WTC11 (cell line): ENCODE data around the gene SELENOW. TPM values are rescaled to one million over a fixed set of nuclear protein-coding genes. Genes with fewer than 3 reads are reported as not detected.

Experiments used
- ATAC-seq: fragments of 200-7000 bp; cut with Tn5 transposase; 2 replicates; pipeline ENCODE4 v1.10.0; 2021; ENCODE audit warnings: mild to moderate bottlenecking, moderate library complexity
- CTCF ChIA-PET: fragments of 300-600 bp; sonication (Branson Sonifier 250); formaldehyde crosslinking; loops from one replicate; lab custom pipeline; 2021; ENCODE audit warnings: antibody characterized with exemption; lab: Charles Lee
- POLR2A ChIA-PET: fragments of 350-600 bp; sonication (Branson Sonifier 250); formaldehyde crosslinking; loops from one replicate; lab custom pipeline; 2021; ENCODE audit warnings: antibody characterized with exemption; lab: Charles Lee
- DNase-seq: peaks from one replicate; pipeline ENCODE4 v3.0.0; 2021; ENCODE audit warnings: low spot score
- H3K27ac Mint-ChIP-seq: 2 replicates; pipeline ENCODE4 v1.8.0; 2021; ENCODE audit warnings: mixed read lengths
- H3K27me3 Mint-ChIP-seq: 2 replicates; pipeline ENCODE4 v1.8.0; 2021; ENCODE audit warnings: low read depth, mild to moderate bottlenecking, moderate library complexity, mixed read lengths
- H3K36me3 Mint-ChIP-seq: 2 replicates; pipeline ENCODE4 v1.8.0; 2021; ENCODE audit warnings: mixed read lengths
- H3K4me1 Mint-ChIP-seq: 2 replicates; pipeline ENCODE4 v1.8.0; 2022; ENCODE audit warnings: mixed read lengths
- H3K4me3 Mint-ChIP-seq: 2 replicates; pipeline ENCODE4 v1.8.0; 2021; ENCODE audit warnings: mild to moderate bottlenecking, moderate library complexity, mixed read lengths
- H3K9me3 Mint-ChIP-seq: 2 replicates; pipeline ENCODE4 v1.8.0; 2021; ENCODE audit warnings: mixed read lengths
- ARID4B ChIP-seq: sonication (generic); formaldehyde crosslinking; IDR thresholded peaks from 2 replicates; pipeline ENCODE4 v1.8.0; 2023; ENCODE audit warnings: missing genetic modification reagents, mild to moderate bottlenecking, borderline replicate concordance
- ATF3 ChIP-seq: sonication (generic); formaldehyde crosslinking; conservative IDR thresholded peaks from 2 replicates; pipeline ENCODE4 v1.8.1; 2022; ENCODE audit warnings: mild to moderate bottlenecking, missing genetic modification reagents
- CTCF ChIP-seq: fragments of 200-600 bp; IDR thresholded peaks from 2 replicates; pipeline ENCODE4 v1.8.0; 2022; ENCODE audit warnings: antibody characterized with exemption
- HMGXB4 ChIP-seq: sonication (generic); formaldehyde crosslinking; IDR thresholded peaks from 2 replicates; pipeline ENCODE4 v1.8.1; 2023; ENCODE audit warnings: mild to moderate bottlenecking, moderate library complexity, missing genetic modification reagents
- IRF2 ChIP-seq: sonication (generic); formaldehyde crosslinking; IDR thresholded peaks from 2 replicates; pipeline ENCODE4 v1.8.0; 2022; ENCODE audit warnings: low read depth, missing genetic modification reagents, borderline replicate concordance
- JAZF1 ChIP-seq: fragments of 250-450 bp; sonication (Bioruptor Pico); IDR thresholded peaks from 2 replicates; pipeline ENCODE4 v1.9.0; 2021; ENCODE audit warnings: moderate library complexity, mild to moderate bottlenecking, inconsistent platforms
- NFYB ChIP-seq: sonication (generic); formaldehyde crosslinking; conservative IDR thresholded peaks from 2 replicates; pipeline ENCODE4 v1.8.0; 2022; ENCODE audit warnings: low read depth, missing genetic modification reagents
- SMAD3 ChIP-seq: sonication (generic); formaldehyde crosslinking; IDR thresholded peaks from 2 replicates; pipeline ENCODE4 v1.8.0; 2022; ENCODE audit warnings: missing genetic modification reagents, mild to moderate bottlenecking, borderline replicate concordance
- ZNF121 ChIP-seq: sonication (generic); formaldehyde crosslinking; IDR thresholded peaks from 2 replicates; pipeline ENCODE4 v1.8.0; 2023; ENCODE audit warnings: missing genetic modification reagents
- ZNF281 ChIP-seq: sonication (generic); formaldehyde crosslinking; IDR thresholded peaks from 2 replicates; pipeline ENCODE4 v1.8.0; 2023; ENCODE audit warnings: mild to moderate bottlenecking, missing genetic modification reagents
- ZNF423 ChIP-seq: fragments of 250-450 bp; sonication (Bioruptor Pico); IDR thresholded peaks from 2 replicates; pipeline ENCODE4 v2.1.2; 2022; ENCODE audit warnings: mild to moderate bottlenecking, moderate library complexity
- total RNA-seq: library from RNA; stranded (reverse); gene quantifications from 3 replicates; pipeline ENCODE4 v1.2.3, GENCODE V29; 2021
- TF ChIP-seq, protein P1 (sequence below): fragments of 250-450 bp; sonication (Bioruptor Pico); IDR thresholded peaks from 2 replicates; pipeline ENCODE4 v1.9.0; 2021; ENCODE audit warnings: mild to moderate bottlenecking, borderline replicate concordance
- TF ChIP-seq, protein P2 (sequence below): fragments of 250-450 bp; sonication (Bioruptor Pico); conservative IDR thresholded peaks from 2 replicates; pipeline ENCODE4 v1.9.0; 2021; ENCODE audit warnings: mild to moderate bottlenecking
- TF ChIP-seq, protein P3 (sequence below): sonication (generic); formaldehyde crosslinking; IDR thresholded peaks from 2 replicates; pipeline ENCODE4 v1.8.0; 2022; ENCODE audit warnings: mild to moderate bottlenecking, missing genetic modification reagents

Gene SELENOW
- total RNA-seq, 1 experiment from 2014 or later, result 391 TPM

DNA sequence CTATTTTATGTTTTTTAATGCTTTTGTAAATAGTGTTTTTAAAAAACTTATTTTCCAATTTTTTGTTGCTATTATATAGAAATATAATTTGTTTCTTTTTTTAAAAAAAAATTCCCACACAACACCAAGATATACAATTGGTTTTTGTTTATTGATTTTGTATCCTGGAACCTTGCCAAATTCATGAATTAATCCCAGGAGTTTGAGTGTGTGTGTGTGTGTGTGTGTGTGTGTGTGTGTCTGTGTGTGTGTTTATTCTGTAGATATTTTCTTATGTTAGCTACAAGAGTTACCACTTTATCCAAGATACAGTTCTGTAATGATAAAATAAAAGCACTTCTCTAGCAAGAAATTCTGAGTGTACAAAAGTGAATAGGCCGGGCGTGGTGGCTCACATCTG, 18.3 kb downstream of the SELENOW start (continued):
- TF ChIP-seq, protein P1, sequence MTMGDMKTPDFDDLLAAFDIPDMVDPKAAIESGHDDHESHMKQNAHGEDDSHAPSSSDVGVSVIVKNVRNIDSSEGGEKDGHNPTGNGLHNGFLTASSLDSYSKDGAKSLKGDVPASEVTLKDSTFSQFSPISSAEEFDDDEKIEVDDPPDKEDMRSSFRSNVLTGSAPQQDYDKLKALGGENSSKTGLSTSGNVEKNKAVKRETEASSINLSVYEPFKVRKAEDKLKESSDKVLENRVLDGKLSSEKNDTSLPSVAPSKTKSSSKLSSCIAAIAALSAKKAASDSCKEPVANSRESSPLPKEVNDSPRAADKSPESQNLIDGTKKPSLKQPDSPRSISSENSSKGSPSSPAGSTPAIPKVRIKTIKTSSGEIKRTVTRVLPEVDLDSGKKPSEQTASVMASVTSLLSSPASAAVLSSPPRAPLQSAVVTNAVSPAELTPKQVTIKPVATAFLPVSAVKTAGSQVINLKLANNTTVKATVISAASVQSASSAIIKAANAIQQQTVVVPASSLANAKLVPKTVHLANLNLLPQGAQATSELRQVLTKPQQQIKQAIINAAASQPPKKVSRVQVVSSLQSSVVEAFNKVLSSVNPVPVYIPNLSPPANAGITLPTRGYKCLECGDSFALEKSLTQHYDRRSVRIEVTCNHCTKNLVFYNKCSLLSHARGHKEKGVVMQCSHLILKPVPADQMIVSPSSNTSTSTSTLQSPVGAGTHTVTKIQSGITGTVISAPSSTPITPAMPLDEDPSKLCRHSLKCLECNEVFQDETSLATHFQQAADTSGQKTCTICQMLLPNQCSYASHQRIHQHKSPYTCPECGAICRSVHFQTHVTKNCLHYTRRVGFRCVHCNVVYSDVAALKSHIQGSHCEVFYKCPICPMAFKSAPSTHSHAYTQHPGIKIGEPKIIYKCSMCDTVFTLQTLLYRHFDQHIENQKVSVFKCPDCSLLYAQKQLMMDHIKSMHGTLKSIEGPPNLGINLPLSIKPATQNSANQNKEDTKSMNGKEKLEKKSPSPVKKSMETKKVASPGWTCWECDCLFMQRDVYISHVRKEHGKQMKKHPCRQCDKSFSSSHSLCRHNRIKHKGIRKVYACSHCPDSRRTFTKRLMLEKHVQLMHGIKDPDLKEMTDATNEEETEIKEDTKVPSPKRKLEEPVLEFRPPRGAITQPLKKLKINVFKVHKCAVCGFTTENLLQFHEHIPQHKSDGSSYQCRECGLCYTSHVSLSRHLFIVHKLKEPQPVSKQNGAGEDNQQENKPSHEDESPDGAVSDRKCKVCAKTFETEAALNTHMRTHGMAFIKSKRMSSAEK (CRISPR knock-in tag), result no peak
- TF ChIP-seq ATF3 (CRISPR knock-in tag), result no peak
- TF ChIP-seq ZNF121 (CRISPR knock-in tag), result no peak
- TF ChIP-seq ZNF281, result no peak
- TF ChIP-seq NFYB (CRISPR knock-in tag), result no peak
- no peak for TF ChIP-seq HMGXB4 (CRISPR knock-in tag)

DNA sequence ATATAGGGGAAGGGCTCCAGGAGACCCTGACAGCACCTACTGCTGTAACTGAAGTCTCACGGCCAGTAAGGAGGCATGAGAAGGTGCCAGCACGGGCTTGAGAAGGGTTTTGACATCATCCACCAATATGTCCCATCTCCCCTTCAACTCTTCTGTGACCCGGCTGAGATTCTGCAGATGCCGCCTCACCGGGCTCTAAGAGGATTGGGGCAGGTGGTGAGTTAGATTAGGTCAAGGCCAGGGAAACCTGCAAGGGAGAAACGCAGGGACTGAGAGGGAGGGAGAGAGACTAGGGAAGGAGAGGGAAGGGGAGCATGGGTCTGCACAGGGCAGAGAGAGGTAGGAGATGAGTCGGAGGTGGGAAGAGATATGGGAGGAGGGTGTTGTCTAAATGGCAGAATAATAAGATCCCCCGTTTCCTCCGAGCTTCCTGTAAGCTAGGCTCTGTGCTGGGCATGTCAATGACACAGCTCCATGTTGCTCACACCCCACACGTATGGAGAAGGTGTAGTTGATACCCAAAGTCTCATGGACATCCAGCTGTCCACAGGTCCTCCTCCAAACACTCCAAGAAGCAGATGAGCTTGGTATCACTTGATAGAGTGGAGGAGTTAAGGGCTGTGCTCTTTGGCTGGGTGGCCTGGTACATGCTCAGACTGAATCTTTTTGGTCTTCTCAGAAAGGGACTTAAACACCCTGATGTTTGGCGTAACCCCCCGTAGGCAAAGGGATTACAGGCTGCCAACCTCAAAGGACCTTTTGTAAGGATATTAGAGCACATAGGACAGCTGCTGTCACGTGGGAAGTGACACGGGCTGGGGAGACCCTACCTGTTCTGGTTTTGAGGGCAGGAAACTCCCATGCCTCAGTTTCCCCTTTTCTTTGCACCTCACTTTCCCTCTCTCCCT, 19.7 kb downstream of the SELENOW start:
- H3K9me3 Mint-ChIP-seq, result peaks cover 6% of the 10 kb centered on the region
- ChIA-PET CTCF (interaction anchor here (0.7 to 1.9 kb wide), 3 partner anchors 33 to 71 kb away, joined by 4 to 10 read pairs (median 4); no protein-coding TSS in a partner anchor), POLR2A (no interaction called here)
- no peak for ATAC-seq
- no peak for DNase-seq
- TF ChIP-seq, protein P2, sequence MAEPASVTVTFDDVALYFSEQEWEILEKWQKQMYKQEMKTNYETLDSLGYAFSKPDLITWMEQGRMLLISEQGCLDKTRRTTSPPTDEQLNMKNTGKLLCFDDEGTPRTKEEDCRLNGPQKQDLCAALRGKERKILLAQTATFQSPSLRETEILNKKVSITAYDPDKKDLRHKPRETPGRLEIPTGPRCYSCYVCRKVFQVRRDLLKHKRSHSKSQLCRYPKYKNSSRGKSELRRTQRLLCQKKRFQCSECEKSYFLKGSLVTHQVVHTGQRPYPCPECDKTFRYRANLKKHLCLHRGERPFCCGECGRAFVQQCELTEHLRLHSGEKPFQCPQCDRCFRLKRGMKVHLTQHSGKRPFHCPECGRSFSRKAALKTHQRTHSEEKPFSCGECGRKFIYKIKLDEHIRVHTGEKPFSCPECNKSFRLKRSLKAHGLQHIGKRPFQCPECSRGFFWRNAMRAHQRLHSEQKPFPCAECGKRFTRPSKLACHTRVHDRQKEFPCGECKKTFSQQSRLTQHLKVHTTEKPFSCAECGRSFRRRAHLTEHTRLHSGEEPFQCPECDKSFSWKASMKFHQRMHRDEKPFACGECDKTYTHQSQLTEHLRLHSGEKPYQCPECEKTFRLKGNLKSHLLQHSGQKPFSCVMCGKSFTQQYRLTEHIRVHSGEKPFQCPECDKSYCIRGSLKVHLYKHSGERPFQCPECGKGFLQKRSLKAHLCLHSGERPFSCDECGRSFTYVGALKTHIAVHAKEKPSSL, result no peak
- TF ChIP-seq, protein P3, sequence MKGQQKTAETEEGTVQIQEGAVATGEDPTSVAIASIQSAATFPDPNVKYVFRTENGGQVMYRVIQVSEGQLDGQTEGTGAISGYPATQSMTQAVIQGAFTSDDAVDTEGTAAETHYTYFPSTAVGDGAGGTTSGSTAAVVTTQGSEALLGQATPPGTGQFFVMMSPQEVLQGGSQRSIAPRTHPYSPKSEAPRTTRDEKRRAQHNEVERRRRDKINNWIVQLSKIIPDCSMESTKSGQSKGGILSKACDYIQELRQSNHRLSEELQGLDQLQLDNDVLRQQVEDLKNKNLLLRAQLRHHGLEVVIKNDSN (CRISPR knock-in tag), result no peak
- TF ChIP-seq JAZF1 (CRISPR knock-in tag) (no peak), ARID4B (CRISPR knock-in tag) (no peak), SMAD3 (CRISPR knock-in tag) (no peak), ZNF423 (CRISPR knock-in tag) (no peak), CTCF (no peak), IRF2 (no peak)
- TF ChIP-seq, all 79 proteins: peak for 0
- H3K4me1 Mint-ChIP-seq, result no peaks in the 10 kb centered on the region
- H3K4me3 Mint-ChIP-seq, result no peak overlapping the region
- H3K36me3 Mint-ChIP-seq, result peaks cover 3% of the 10 kb centered on the region; the same call in 1 of the 2 replicates
- H3K27ac Mint-ChIP-seq, result no peak overlapping the region
- no peaks in the 10 kb centered on the region for H3K27me3 Mint-ChIP-seq
